NCI-H345 (cell line): ENCODE results near the gene MPZL1.
"Not testable (repeated sequence)": the region's sequence is repeated elsewhere in the genome, so short reads cannot be mapped to it uniquely, and the experiment has no call there.

Experiments used
- DNase-seq: peaks from one replicate; lab custom pipeline; 2025; lab: John Stamatoyannopoulos, UW

MPZL1 gene

GRCh38 chr1:167781558-167781957, 59.8 kb downstream of the MPZL1 start:
- DNase-seq = no peak

GRCh38 chr1:167782946-167783345, 61.2 kb downstream of the MPZL1 start:
- DNase-seq = no peak

GRCh38 chr1:167784876-167785550, 63.2 kb downstream of the MPZL1 start:
- no peak for DNase-seq

- no peak for DNase-seq
These were observed 64.7 kb downstream of the MPZL1 start for GRCh38 chr1:167786502-167786901.

- DNase-seq = no peak
These were observed 67.7 kb downstream of the MPZL1 start for GRCh38 chr1:167789501-167789900.

GRCh38 chr1:167790117-167790516, 68.3 kb downstream of the MPZL1 start:
- no peak for DNase-seq

GRCh38 chr1:167791281-167792187, 69.8 kb downstream of the MPZL1 start:
- DNase-seq = no peak

- no peak for DNase-seq
These were observed 70.4 kb downstream of the MPZL1 start for GRCh38 chr1:167792188-167792565.

GRCh38 chr1:167794043-167794442, 72.3 kb downstream of the MPZL1 start:
- no peak for DNase-seq

GRCh38 chr1:167795810-167796740, 74.3 kb downstream of the MPZL1 start:
- peak; percentile 48 for DNase-seq

GRCh38 chr1:167797015-167797414, 75.2 kb downstream of the MPZL1 start:
- no peak for DNase-seq

- DNase-seq = no peak
These were observed 77.2 kb downstream of the MPZL1 start for GRCh38 chr1:167798952-167799351.

GRCh38 chr1:167799747-167800146, 78.0 kb downstream of the MPZL1 start:
- DNase-seq = no peak

GRCh38 chr1:167800251-167800650, 78.5 kb downstream of the MPZL1 start:
- DNase-seq = no peak

- DNase-seq = no peak
These were observed 80.5 kb downstream of the MPZL1 start for GRCh38 chr1:167802235-167802634.

GRCh38 chr1:167803358-167804207, 81.8 kb downstream of the MPZL1 start:
- DNase-seq = peak; percentile 87

- DNase-seq = no peak
These were observed 83.3 kb downstream of the MPZL1 start for GRCh38 chr1:167805041-167805556.

- not testable (repeated sequence) for DNase-seq
These were observed 84.5 kb downstream of the MPZL1 start for GRCh38 chr1:167806235-167806634.

GRCh38 chr1:167806676-167807075, 84.9 kb downstream of the MPZL1 start:
- not testable (repeated sequence) for DNase-seq

GRCh38 chr1:167808104-167808503, 86.3 kb downstream of the MPZL1 start:
- DNase-seq = no peak

- DNase-seq = no peak
These were observed 86.9 kb downstream of the MPZL1 start for GRCh38 chr1:167808690-167809089.
